Liver (tissue), 9 donors: ENCODE measurements around the gene NTM. TPM values are rescaled to one million over a fixed set of nuclear protein-coding genes. Genes with fewer than 3 reads are reported as not detected.

Experiments used
- DNase-seq: peaks from one replicate; pipeline ENCODE4 v3.0.0-alpha.2; 2017; ENCODE audit warnings: low spot score
- H3K27ac ChIP-seq, 2 donors: one replicate each; pipeline ENCODE4 v1.7.0; 2013; ENCODE audit warnings: inconsistent platforms in 2 of 2, low read length in 2 of 2, control low read depth in 1 of 2, low read depth in 1 of 2, mild to moderate bottlenecking in 1 of 2
- H3K27me3 ChIP-seq, 4 donors: one replicate each; pipeline versions ENCODE4 v1.6.1 to v1.7.0; 2013; ENCODE audit warnings: low read length in 3 of 4, inconsistent platforms in 1 of 4, mild to moderate bottlenecking in 1 of 4, moderate library complexity in 1 of 4; ENCODE audit not compliant: control insufficient read depth in 4 of 4, insufficient read depth in 4 of 4
- H3K36me3 ChIP-seq, 4 donors: one replicate each; pipeline versions ENCODE4 v1.6.1 to v1.7.0; 2013; ENCODE audit warnings: low read length in 3 of 4, mild to moderate bottlenecking in 3 of 4, low read depth in 1 of 4, moderate library complexity in 1 of 4; ENCODE audit not compliant: control insufficient read depth in 4 of 4, insufficient read depth in 3 of 4
- H3K4me1 ChIP-seq, 4 donors: one replicate each; pipeline versions ENCODE4 v1.6.1 to v1.7.0; 2013; ENCODE audit warnings: low read length in 3 of 4, mild to moderate bottlenecking in 3 of 4, moderate library complexity in 1 of 4; ENCODE audit not compliant: control insufficient read depth in 4 of 4, insufficient read depth in 4 of 4
- H3K4me3 ChIP-seq, 3 donors: one replicate each; pipeline versions ENCODE4 v1.6.1 to v1.7.0; 2013; ENCODE audit warnings: low read length in 3 of 3, control low read depth in 1 of 3, low read depth in 1 of 3, mild to moderate bottlenecking in 1 of 3
- H3K9ac ChIP-seq, 2 donors: one replicate each; pipeline ENCODE4 v1.7.0; 2013; ENCODE audit warnings: low read length in 2 of 2, mild to moderate bottlenecking in 2 of 2, moderate library complexity in 2 of 2, control low read depth in 1 of 2, low read depth in 1 of 2
- H3K9me3 ChIP-seq, 4 donors: one replicate each; pipeline versions ENCODE4 v1.6.1 to v1.7.0; 2013; ENCODE audit warnings: low read length in 3 of 4; ENCODE audit not compliant: control insufficient read depth in 4 of 4
- EGR1 ChIP-seq, 2 donors: IDR thresholded peaks; 2 replicates each; pipeline ENCODE4 v1.6.1; 2016 to 2018; ENCODE audit warnings: antibody characterized with exemption in 2 of 2, low read depth in 2 of 2
- FOXA1 ChIP-seq: IDR thresholded peaks from 2 replicates; pipeline ENCODE4 v1.6.1; 2016; ENCODE audit warnings: antibody characterized with exemption
- FOXA2 ChIP-seq: IDR thresholded peaks from 2 replicates; pipeline ENCODE4 v1.6.1; 2016; ENCODE audit warnings: antibody characterized with exemption
- GABPA ChIP-seq, 2 donors: IDR thresholded peaks in 1 of 2; conservative IDR thresholded peaks in 1 of 2; 2 replicates each; pipeline ENCODE4 v1.6.1; 2016; ENCODE audit warnings: antibody characterized with exemption in 2 of 2, mild to moderate bottlenecking in 1 of 2, moderate library complexity in 1 of 2
- HNF4A ChIP-seq, 2 donors: conservative IDR thresholded peaks; 2 replicates each; pipeline ENCODE4 v1.6.1; 2016; ENCODE audit warnings: antibody characterized with exemption in 2 of 2, mild to moderate bottlenecking in 2 of 2
- HNF4G ChIP-seq: IDR thresholded peaks from 2 replicates; pipeline ENCODE4 v1.6.1; 2016; ENCODE audit warnings: antibody characterized with exemption
- JUND ChIP-seq, 2 donors: IDR thresholded peaks; 2 replicates each; pipeline ENCODE4 v1.6.1; 2016; ENCODE audit warnings: antibody characterized with exemption in 2 of 2
- MAX ChIP-seq: IDR thresholded peaks from 2 replicates; pipeline ENCODE4 v1.6.1; 2016; ENCODE audit warnings: antibody characterized with exemption
- NR2F2 ChIP-seq: IDR thresholded peaks from 2 replicates; pipeline ENCODE4 v1.6.1; 2016; ENCODE audit warnings: antibody characterized with exemption
- RAD21 ChIP-seq, 2 donors: IDR thresholded peaks; 2 replicates each; pipeline ENCODE4 v1.6.1; 2016; ENCODE audit warnings: antibody characterized with exemption in 2 of 2, mild to moderate bottlenecking in 2 of 2
- RXRA ChIP-seq, 2 donors: IDR thresholded peaks; 2 replicates each; pipeline ENCODE4 v1.6.1; 2017 to 2018; ENCODE audit warnings: antibody characterized with exemption in 2 of 2, mild to moderate bottlenecking in 1 of 2
- SP1 ChIP-seq: IDR thresholded peaks from 2 replicates; pipeline ENCODE4 v1.6.1; 2018; ENCODE audit warnings: antibody characterized with exemption, mild to moderate bottlenecking
- TAF1 ChIP-seq: conservative IDR thresholded peaks from 2 replicates; pipeline ENCODE4 v1.6.1; 2016; ENCODE audit warnings: antibody characterized with exemption, mild to moderate bottlenecking
- YY1 ChIP-seq: IDR thresholded peaks from 2 replicates; pipeline ENCODE4 v1.6.1; 2016; ENCODE audit warnings: antibody characterized with exemption, mild to moderate bottlenecking
- ZBTB33 ChIP-seq: IDR thresholded peaks from 2 replicates; pipeline ENCODE4 v1.6.1; 2016; ENCODE audit warnings: antibody characterized with exemption
- WGBS: extraction: QIAGEN DNeasy Blood & Tissue Kit; methylation state at CpG from one replicate; pipeline ENCODE4 v1.1.7; 2013; 5-methylcytosine and 5-hydroxymethylcytosine counted together
- polyA plus RNA-seq, 2 donors: library from polyadenylated mRNA; stranded (reverse) in 1 of 2; unstranded in 1 of 2; fragments of 200-250 nt in 1 of 2; fragments of >200 nt in 1 of 2; fragmentation: Nextera tagmentation in 1 of 2; extraction: Ambion mirVana in 1 of 2; gene quantifications; one replicate each; pipeline versions ENCODE4 v1.2.1 to v1.2.3, GENCODE V29; 2013 to 2015
- total RNA-seq, 2 donors: library from RNA; depleted of rRNA; stranded (reverse); fragments of >200 nt; gene quantifications; one replicate each; pipeline ENCODE4 v1.2.3, GENCODE V29; 2014
- TF ChIP-seq, protein P1 (sequence below): IDR thresholded peaks from 2 replicates; pipeline ENCODE4 v1.6.1; 2016; ENCODE audit warnings: antibody characterized with exemption, mild to moderate bottlenecking
- TF ChIP-seq, protein P2 (sequence below): fragments of 150-350 bp; IDR thresholded peaks from 2 replicates; pipeline ENCODE4 v1.5.1; 2017; ENCODE audit warnings: improper control_type of control experiment, low read depth, low read length; ENCODE audit not compliant: missing input control
- TF ChIP-seq, protein P3 (sequence below): IDR thresholded peaks from 2 replicates; pipeline ENCODE4 v1.6.1; 2016; ENCODE audit warnings: antibody characterized with exemption
- donor health status: healthy.
- donor health status: healthy.
- donor health status: healthy.
- donor health status: healthy.
- donor health status: healthy.

Gene NTM
- total and polyA plus RNA-seq, 4 donors, result 0.08 to 1.1 (median 0.08) TPM; not detected in 1

DNA sequence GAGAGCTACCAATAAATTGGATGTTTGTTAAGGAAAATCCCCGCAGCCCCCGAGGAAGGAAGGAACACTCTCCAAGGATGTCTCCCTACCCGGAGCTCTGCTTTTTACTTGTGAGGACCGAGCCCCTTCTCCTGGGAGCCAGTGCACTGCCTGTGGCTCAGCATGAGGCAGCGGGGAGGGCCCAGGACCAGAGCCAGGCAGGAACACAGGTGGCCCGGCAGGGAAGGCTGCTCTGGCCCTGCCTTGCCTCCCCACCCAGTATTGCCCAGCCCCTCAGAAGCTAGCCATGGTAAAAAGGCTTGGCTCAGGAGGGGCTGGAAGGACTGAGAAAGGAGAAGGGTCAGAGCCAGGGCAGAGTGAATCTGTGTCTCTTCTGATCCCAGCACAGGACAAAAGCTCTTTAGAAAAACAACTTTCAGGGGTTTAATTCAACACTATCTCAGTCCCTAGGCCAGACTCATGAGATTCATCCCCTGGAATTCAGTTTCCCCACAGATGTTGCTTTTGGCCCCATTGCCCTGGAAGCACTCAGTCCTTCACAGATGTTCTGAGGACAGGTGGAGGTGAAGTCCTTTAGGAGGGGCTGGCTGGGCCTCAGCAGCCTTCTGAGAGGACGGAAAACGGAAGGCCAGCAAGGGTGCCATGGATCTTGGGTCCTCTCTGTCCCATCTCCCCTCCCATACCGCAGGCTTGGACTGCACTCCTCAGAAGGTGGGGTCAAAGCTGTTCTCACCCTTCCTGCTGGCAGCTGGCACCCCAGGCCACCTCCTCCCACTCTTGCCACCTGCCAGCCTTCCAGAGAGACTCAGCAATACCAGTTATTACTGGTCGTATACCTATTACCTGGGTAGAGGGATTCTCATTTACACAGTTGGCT, 318.9 kb downstream of the NTM start:
- no peak overlapping the region for H3K9ac ChIP-seq
- WGBS, result 89% methylated on average over 10 of the region's 10 CpGs
- H3K9me3 ChIP-seq, result no peaks in the 10 kb centered on the region
- no peak overlapping the region for H3K4me3 ChIP-seq
- TF ChIP-seq FOXA1, result no peak
- TF ChIP-seq, protein P1, sequence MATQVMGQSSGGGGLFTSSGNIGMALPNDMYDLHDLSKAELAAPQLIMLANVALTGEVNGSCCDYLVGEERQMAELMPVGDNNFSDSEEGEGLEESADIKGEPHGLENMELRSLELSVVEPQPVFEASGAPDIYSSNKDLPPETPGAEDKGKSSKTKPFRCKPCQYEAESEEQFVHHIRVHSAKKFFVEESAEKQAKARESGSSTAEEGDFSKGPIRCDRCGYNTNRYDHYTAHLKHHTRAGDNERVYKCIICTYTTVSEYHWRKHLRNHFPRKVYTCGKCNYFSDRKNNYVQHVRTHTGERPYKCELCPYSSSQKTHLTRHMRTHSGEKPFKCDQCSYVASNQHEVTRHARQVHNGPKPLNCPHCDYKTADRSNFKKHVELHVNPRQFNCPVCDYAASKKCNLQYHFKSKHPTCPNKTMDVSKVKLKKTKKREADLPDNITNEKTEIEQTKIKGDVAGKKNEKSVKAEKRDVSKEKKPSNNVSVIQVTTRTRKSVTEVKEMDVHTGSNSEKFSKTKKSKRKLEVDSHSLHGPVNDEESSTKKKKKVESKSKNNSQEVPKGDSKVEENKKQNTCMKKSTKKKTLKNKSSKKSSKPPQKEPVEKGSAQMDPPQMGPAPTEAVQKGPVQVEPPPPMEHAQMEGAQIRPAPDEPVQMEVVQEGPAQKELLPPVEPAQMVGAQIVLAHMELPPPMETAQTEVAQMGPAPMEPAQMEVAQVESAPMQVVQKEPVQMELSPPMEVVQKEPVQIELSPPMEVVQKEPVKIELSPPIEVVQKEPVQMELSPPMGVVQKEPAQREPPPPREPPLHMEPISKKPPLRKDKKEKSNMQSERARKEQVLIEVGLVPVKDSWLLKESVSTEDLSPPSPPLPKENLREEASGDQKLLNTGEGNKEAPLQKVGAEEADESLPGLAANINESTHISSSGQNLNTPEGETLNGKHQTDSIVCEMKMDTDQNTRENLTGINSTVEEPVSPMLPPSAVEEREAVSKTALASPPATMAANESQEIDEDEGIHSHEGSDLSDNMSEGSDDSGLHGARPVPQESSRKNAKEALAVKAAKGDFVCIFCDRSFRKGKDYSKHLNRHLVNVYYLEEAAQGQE, result no peak
- TF ChIP-seq YY1, result no peak
- no peak for TF ChIP-seq ZBTB33
- peaks cover 0 to 1% (median 0%) of the 10 kb centered on the region in 4 donors for H3K27me3 ChIP-seq
- peaks cover 0 to 6% (median 5%) of the 10 kb centered on the region in 4 donors for H3K4me1 ChIP-seq
- DNase-seq, result peak; percentile 8
- H3K36me3 ChIP-seq, result no peaks in the 10 kb centered on the region
- H3K27ac ChIP-seq, result no peak overlapping the region

DNA sequence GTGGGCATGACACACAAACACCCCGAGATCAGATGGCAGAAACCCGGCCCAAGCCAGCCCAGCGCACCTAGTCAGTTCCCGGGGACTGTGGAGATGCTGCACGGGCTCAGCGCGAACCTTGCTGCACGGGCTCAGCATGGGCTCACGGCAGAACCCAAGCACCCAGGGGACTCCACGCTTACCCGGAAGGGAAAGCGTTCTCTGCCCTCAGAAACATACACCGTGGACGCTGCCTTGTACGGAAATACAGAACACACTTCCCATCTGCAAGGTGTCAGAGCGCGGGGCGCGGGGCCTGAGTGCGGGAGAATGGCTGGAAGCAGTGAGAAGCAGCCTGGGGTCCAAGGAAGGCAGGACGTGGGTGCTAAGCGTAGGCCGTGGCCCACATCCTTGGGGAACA, 319.9 kb downstream of the NTM start:
- no peaks in the 10 kb centered on the region for H3K27me3 ChIP-seq
- 94% methylated on average over 23 of the region's 23 CpGs for WGBS
- DNase-seq, result no peak
- TF ChIP-seq JUND (IDR thresholded peaks at IDR 0.05) (no peak), TAF1 (no peak), RAD21 (IDR thresholded peaks at IDR 0.05) (no peak), MAX (no peak), GABPA (IDR thresholded peaks at IDR 0.05 in 1 of 2, conservative IDR thresholded peaks at IDR 0.05 in 1 of 2) (no peak), EGR1 (IDR thresholded peaks at IDR 0.05; ENCODE audit: low read depth in 2 of 2) (no peak), SP1 (no peak), FOXA1 (no peak), HNF4A (conservative IDR thresholded peaks at IDR 0.05) (no peak), ZBTB33 (no peak), RXRA (IDR thresholded peaks at IDR 0.05) (no peak), HNF4G (no peak), FOXA2 (no peak), NR2F2 (no peak)
- TF ChIP-seq, protein P2, sequence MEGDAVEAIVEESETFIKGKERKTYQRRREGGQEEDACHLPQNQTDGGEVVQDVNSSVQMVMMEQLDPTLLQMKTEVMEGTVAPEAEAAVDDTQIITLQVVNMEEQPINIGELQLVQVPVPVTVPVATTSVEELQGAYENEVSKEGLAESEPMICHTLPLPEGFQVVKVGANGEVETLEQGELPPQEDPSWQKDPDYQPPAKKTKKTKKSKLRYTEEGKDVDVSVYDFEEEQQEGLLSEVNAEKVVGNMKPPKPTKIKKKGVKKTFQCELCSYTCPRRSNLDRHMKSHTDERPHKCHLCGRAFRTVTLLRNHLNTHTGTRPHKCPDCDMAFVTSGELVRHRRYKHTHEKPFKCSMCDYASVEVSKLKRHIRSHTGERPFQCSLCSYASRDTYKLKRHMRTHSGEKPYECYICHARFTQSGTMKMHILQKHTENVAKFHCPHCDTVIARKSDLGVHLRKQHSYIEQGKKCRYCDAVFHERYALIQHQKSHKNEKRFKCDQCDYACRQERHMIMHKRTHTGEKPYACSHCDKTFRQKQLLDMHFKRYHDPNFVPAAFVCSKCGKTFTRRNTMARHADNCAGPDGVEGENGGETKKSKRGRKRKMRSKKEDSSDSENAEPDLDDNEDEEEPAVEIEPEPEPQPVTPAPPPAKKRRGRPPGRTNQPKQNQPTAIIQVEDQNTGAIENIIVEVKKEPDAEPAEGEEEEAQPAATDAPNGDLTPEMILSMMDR, result no peak
- TF ChIP-seq, protein P3, sequence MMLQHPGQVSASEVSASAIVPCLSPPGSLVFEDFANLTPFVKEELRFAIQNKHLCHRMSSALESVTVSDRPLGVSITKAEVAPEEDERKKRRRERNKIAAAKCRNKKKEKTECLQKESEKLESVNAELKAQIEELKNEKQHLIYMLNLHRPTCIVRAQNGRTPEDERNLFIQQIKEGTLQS, result no peak
- TF ChIP-seq, protein P1, result no peak

More for the DNA sequence above, 319.9 kb downstream of the NTM start:
- no peak overlapping the region for H3K9ac ChIP-seq
- H3K4me1 ChIP-seq, result peaks cover 0 to 9% (median 7%) of the 10 kb centered on the region in 4 donors
- H3K9me3 ChIP-seq, result no peaks in the 10 kb centered on the region
- H3K4me3 ChIP-seq, result no peak overlapping the region
- H3K27ac ChIP-seq, result no peak overlapping the region
- H3K36me3 ChIP-seq, result no peaks in the 10 kb centered on the region
